Activated naive CD8-positive, alpha-beta T cell treated with anti-CD3 and anti-CD28 coated beads, Interleukin-2, amount 50 U/mL, for 16 hours (primary cell): ENCODE results near the gene TSSK6.

ENCODE experiments used
- DNase-seq: peaks from one replicate; pipeline ENCODE4 v3.0.0-alpha.2; 2020; ENCODE audit warnings: low read depth, low spot score

Gene TSSK6

DNA sequence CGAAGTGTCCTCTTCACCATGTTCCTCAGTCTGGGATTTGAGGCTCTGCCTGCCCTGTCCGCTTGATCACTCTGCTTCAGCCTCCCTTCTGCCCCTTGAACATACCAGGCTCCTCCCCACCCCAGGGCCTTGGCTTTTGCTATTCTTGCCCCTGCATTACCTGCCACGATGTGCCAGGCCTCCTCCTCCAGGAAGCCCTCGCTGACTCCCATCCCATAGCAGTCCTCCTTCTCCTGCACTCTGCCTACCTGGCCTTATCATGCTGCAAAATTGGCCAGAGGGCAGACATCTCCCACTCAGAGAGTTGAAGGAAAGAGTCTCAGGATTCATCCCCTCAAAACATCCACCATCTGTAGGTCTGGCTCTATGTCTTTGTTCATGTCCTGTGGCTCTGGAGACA lies 15.5 kb upstream of the TSSK6 start:
- no peak for DNase-seq

DNA sequence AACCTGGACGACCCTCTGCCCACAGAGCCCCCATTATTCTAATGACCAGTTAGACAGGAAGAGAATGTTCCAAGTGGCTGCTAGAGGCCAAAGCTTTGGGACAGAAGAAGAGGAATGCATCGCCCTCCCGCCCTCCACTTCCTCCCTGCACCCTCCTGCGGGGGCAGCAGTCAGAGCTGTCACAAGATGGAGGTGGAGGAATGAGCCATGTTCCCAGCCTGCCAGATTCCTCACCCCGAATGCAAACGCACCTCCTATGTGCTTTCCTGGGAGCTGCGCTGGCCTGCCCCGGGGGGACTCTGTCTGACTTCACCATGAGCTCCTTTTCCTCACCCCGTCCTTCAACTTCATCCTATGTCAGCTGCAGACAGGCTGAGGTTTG lies 15.1 kb upstream of the TSSK6 start:
- no peak for DNase-seq

DNA sequence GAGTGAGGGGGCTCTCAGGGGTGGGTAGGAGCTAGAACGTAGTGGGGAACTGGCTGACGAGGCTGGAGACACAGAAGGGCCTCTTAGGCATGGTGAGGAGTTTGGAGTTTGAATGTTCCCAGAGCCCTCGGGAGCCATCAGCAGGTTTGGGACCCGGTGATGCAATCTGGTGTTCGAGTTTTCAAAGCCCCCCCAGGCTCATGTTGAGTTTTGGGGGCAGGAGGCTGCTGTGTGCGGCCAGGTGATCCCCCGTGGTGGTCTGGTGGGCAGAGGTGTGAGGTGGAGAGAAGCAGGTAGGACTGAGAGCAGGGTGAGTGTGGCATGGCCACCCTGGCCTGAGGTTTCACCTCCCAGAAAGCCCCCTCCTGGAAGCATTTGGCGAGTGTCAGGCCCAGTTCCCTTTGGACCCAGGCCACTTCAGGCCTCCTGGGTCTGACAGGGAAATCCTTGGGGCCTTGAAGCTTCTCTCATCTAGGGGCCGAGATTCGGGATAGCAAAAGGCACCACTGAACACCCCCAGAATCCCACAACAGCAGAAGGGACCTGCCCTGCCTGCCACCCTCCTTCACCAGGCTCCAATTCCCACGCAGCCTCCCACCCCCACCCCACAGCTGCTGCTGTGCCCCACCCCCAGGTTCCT lies 14.6 kb upstream of the TSSK6 start:
- no peak for DNase-seq

DNA sequence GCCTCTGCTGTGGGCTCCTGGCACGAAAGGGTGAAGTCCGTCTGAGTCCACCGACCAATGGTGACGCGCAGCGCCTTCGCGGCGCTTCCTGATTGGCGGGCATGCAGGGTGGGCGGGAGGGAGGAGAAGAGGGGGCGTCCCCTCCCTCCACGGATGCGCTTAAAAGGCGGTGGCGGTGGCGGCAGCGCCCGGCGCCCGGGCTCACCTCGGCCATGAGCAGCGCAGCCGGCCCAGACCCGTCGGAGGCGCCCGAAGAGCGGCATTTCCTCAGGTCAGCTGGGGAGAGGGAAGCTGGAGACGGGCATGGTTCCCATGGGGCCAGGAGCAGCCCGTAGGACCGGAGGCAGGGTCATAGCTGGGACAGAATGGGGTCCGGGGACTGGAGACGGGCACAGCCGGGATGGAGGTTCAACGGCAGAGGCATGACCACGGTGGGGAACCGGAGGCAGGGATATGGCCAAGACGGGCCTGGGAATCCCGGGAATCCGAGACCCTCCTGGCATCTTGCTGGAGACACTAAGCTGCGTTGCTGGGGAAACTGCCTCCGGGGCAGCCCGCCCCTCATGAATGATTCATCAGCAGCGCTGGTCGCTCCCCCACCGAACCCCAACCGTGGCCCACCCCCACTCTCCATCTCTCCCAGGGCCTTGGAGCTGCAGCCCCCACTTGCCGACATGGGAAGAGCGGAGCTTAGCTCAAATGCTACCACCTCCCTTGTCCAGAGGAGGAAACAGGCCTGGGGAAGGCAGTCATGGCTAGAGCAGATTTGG lies 13.6 kb upstream of the TSSK6 start, which contains the start of gene YJEFN3:
Gene YJEFN3, plus strand, starts transcription at position 191 of the 770 bp plus-strand sequence. Its CDS starts 22 bp downstream, at position 213.
- DNase-seq: no peak

DNA sequence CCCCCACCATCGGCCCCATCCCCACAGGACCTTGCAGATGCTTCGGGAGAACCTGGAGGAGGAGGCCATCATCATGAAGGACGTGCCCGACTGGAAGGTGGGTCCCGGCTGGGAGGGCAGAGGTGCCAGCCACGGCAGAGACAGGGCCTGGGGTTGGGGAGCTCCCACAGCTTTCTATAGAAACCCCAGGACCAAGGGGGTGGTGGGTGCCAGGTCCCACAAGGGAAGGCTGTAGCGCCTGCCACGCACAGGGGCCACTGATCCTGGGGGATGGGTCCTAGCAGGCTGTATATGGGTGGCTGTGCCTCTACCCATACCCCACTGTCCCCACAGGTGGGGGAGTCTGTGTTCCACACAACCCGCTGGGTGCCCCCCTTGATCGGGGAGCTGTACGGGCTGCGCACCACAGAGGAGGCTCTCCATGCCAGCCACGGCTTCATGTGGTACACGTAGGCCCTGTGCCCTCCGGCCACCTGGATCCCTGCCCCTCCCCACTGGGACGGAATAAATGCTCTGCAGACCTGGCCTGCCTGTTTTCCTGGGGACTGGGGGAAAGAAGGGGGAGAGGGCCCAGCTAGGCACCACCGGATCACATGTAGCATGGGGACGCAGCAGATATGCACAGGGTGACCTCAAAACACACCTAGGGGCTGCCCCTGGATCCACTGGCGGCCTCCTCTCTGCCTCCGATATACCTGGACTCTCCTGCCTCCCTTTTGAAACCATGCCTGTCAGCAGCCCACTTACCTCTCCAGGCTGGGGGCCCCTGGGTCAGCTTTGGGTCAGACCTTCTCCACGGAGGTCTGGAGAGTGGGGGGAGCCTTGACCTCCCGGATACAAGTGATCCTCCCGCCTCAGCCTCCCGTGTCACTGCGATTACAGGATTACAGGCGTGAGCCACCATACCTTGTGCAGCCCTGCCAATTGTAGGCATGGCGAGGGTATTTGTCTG lies 12.6 kb upstream of the TSSK6 start:
- DNase-seq: no peak

DNA sequence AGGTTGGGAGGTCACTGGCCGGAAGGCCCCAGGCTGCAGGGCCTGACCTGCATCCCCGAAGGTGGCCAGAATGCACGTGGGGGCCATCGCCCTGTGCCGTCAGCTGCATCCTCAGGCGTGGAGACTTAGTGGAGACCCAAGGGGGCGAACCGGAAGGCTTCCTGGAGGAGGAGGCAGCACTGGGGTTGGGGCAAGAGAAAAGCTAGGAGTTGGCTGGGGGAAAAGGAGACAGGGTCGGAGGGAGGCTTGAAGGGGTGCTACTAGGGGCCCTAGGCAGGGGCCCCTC lies 12.0 kb upstream of the TSSK6 start:
- no peak for DNase-seq

DNA sequence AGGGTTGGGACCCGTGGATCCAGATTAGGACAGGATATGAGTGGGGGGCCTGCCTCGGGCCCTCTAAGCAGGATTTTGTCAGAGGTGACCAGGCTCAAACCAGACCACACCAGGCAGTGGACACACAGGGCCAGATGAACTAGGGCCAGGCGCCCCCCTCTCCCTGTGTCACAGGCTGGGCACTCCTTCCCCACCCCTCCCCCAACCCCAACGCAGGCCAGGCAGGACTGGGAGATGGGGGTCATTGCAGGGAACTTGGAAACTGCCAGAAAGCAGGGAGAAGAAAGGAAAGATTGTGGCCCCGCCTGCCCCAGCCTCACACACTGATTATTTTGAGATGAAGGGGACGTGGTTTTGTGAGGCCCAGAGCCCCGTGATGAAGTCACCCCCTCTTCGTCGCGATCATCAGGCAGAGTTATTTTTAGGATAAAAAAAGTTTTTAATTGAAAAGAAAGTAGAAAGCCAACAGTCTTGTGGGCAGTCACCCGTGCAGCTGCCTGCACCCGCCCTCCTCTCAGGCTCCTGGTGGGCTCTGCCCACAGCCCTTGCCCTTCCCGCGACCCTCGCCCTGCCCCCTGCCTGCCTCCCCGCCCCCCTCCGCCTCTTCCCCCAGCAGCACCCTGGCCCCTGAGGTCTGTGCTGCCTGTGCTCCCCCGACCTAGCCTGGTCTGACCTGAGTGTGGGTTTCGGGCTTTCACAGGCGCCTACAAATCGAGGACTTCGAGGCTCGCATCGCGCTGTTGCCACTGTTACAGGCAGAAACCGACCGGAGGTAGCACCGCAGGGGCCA lies 11.4 kb upstream of the TSSK6 start:
- no peak for DNase-seq

DNA sequence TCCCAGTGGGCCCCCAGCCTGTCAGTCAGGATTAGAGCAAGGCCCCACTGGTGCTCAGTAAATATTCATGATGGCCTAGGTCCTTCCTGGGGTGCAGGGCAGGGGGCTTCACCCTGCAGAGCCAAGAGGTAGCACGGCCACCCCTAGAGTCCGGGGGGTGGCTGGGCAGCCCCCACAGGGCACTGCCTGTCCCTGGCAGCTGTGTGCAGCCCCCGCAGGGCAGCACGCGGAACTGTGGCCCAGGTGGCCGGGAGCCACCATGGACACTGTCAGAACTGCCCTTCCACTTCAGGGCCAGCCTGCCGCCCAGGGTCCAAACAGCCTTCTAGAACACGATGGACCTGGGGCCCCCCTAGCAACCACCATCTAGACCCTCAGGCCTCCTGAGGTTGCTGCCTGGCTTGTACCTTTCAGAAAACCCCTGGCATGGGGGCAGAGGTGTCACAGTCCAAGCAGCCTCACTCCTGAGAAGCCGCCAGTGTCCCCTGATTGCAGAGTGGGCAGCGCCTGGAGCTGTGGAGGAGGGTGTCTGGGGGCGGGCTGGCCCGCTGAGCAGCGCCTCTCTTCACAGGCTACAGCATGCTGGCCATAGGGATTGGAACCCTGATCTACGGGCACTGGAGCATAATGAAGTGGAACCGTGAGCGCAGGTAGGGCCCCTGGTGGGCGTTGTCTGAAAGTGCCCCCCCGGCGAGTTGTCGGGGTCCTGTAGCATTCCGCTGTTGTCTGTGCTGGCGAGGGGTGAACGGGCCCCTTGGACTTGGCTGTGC lies 10.4 kb upstream of the TSSK6 start:
- DNase-seq: no peak

DNA sequence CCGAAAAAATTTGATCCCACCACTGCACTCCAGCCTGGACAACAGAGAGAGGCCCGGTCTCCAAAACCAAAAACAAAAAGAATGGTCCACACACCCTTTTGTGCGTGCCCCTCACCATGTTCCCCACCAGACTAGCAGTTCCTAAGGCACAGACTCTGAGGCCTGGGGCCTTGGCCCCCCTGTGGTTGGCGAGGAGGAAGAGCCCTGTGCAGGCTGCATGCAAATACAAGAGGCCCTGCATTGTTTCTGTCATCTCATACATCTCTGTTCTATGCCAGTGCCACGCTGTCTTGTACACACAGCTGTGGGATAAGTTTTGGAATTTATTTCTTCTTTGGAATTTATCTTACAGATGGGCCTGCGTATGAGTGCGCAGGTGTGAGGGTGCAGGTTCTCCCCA lies 8.7 kb upstream of the TSSK6 start:
- no peak for DNase-seq

DNA sequence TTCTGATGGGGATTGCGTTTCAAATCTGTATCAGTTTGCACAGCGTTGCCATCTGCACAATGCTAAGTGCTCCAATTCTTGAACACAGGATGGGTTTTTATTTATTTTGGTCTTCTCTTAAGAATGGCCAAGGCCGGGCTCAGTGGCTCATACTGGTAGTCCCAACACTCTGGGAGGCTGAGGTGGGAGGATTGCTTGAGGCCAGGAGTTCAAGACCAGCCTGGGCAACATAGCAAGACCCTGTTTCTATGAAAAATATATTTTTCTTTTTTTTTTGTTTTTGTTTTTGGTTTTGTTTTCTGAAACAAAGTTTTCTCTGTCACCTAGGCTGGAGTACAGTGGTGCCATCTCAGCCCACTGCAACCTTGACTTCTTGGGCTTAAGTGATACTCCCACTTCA lies 7.8 kb upstream of the TSSK6 start:
- no peak for DNase-seq

DNA sequence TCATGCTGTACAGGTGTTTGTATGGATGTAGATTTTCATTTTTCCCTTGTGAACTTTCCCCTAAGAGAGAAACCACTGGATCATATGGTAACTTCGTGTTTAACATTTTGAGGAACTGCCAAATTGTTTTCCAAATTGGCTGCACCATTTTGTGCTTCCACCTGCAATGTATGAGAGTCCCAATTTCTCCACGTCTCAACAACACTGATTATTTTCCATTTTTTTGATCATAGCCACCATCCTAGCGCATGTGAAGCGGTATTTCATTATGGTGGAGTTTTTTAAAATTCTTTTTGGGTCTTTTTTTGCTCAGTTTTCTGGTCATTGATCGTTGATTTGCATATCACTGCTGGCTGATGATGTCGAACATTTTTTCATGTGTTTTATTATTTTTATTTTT lies 5.6 kb upstream of the TSSK6 start:
- no peak for DNase-seq

DNA sequence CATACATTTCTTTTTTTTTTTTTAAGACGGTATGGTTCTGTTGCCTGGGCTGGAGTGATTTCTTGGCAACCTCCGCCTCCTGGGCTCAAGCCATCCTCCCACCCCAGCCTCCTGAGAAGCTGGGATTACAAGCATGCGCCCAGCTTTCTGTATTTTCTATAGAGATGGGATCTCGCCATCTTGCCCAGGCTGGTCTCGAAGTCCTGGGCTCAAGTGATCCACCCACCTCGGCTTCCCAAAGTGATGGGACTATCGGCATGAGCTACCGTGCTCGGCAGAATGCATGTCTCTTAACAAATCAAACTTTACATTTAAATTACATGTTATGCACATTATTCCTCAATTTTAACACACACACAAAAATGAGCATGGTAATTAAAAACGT lies 1.9 kb upstream of the TSSK6 start:
- no peak for DNase-seq

DNA sequence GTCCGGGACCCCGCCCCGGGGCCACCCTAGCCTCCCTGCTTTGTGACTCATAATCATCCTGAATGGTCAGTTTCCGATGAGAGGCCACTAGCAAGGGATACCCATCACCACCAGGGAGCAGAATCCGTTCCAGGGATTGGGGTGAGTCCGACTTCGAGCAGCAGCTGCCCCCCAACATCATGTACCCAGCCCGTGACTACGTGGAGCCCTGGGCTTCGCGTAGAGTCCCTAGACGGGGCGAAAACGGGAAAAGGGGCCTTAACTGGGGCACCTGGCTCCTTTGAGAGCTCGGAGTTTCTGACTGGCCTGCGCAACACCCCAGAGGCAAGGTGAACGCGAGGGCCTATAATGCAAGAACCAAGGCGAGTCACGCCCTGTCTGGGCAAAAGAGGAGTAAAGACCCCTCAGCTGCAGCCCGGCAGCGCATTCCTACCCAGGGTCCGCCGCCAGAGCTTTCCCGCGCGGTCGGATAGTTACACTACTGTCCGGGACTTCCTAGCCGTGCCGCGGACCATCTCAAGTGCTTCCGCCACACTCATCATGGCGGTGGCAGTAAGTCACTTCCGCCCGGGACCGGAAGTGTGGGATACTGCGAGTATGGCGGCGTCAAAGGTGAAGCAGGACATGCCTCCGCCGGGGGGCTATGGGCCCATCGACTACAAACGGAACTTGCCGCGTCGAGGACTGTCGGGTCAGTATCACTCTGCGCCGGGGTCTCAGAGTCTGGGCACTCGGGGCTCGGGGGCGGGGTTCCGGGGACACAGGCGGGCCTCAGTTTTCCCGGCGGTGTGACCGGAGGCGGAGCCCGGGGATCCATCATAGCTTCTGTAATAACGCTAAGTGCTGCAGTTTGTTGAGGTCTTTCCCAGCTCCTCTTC lies 533 bp upstream of the TSSK6 start, which contains the start of gene NDUFA13:
Gene NDUFA13, plus strand, starts transcription at position 584 of the 878 bp plus-strand sequence. Its CDS starts 14 bp downstream, at position 598.
- peak; percentile 81 for DNase-seq

DNA sequence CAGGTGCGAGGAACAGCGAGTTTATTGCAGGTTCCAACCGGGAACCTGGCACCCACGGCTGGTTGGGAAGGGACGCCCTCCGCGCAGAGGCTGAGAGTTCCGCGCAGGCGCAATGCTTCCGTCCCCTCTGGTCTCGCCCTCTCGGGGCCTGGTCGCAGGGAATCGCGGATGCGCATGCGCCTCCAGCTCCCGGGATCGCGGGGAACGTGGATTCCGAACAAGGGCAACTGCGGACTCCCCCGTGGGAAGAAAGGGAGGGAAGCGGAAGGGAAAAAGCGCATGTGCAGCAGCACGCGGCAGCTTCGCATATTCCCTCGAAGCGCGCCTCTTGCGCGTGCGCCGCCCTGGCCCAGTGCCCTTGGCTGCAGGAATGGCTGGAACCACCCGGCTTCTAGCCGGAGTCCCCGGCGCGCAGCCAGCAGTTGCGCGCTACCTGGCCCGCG lies 1.1 kb downstream of the TSSK6 start:
- no peak for DNase-seq

DNA sequence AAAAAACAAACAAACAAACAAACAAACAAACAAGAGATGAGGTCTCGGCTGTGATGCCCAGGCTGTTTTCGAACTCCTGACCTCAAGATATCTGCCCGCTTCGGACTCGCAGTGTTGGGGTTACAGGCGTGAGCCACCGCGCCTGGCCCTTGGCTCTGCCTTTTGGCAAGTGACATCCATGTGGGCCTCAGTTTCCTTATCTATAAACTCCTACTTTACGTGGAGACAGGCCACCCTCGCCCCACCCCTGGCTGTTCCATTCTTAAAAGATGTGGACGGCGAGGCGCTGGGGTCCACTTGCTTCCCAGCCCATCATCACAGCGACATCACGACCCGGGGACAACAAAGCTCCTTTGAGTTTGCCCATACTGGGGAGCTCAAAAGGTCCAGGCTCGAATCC lies 1.7 kb downstream of the TSSK6 start:
- no peak for DNase-seq

DNA sequence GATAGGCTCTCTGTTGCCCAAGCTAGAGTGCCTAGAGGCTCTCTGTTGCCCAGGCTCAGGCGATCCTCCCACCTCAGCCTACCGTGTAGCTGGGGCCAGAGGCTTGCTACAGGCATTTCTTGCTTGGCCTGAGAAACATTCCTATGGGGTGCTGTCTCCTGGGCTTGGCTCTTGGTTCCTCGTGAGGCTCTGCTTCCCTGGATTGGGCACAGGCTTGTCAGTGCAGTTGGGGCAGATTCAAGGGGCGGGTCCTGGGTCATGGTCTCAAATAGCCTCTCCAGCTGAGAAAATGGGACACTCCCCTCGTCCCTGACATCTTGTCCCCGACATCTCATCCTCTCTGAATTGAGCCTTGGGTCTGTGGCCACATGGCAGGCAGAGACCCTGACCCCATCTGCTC lies 4.9 kb downstream of the TSSK6 start:
- no peak for DNase-seq

DNA sequence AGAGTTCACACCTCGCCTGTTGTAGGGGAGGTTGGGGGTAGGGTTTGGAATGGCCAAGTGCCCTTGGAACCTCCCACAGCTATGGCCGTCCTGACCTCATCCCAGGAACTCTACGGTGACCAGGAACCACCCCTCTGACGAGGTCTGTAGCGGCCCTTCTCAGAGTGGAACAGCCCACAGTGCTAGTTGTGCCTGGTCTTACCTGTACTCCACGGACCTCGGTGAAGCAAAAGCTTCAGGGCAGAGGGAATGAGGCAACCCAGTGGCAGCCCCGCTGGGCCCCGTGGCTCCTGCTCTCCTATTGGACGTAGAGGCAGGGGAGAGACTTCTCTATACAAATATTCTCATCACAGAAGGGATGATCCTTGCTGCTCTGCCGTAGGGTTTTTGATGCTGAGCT lies 7.1 kb downstream of the TSSK6 start:
- DNase-seq: no peak

DNA sequence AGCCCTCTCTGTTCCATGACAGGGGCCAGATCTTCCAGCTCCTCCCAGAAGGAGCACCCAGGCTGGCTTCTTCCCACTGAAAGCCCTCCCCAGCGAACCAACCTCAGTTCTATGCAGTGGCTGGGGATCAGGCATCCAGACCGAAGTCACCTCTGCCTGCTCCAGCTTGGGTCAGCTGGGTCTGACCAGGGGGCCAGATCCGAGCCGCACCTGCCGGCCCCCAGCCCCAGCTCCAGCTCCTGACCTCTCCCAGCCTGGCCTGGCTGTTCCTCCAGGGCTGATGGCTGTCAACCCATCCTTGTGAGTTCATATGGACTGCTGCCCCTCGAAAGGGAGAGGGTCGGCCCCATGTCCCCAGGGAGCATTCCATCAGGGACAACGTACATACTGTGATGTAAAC lies 8.0 kb downstream of the TSSK6 start:
- DNase-seq: no peak

DNA sequence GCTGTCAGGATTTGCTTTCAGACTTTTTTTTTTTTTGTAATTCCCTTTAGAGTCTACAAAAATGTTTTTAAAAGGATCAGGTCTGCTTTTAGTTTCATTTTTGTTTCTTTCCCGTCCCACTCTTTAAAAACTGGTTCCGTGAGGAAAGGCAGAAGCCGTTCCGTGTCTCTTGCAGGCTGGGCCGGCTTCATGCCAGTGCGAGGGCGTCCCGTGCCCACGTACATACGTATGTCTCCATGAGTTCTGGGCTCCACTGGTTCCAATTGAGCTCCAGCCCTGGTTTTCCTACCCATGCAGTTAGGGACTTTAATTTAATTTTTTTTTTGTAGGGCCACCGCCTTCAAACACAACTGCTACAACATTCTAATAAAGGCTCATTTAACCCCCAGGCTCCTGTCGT lies 8.8 kb downstream of the TSSK6 start:
- DNase-seq: no peak
